H1 (cell line): ENCODE measurements around the gene TUT4. TPM values are rescaled to one million over a fixed set of nuclear protein-coding genes. Genes with fewer than 3 reads are reported as not detected.
A peak's percentile ranks its signal among the peaks of the same experiment; 100 is the strongest.

Experiments used
- ATF2 ChIP-seq: IDR thresholded peaks from 2 replicates; pipeline ENCODE4 v1.6.1; 2012; ENCODE audit warnings: low read length, inconsistent platforms
- CHD7 ChIP-seq: fragments of 300-600 bp; sonication (generic); IDR thresholded peaks from 2 replicates; pipeline ENCODE4 v1.7.1; 2012; ENCODE audit warnings: low read length, moderate library complexity, mild to moderate bottlenecking, inconsistent platforms; ENCODE audit not compliant: insufficient replicate concordance
- GABPA ChIP-seq: IDR thresholded peaks from 2 replicates; pipeline ENCODE4 v1.6.1; 2011; ENCODE audit warnings: mild to moderate bottlenecking, low read length, moderate library complexity, borderline replicate concordance; ENCODE audit not compliant: insufficient read depth
- HDAC6 ChIP-seq: IDR thresholded peaks from one replicate; pipeline ENCODE4 v1.7.1; 2012; ENCODE audit warnings: low read depth, mild to moderate bottlenecking, inconsistent platforms, low read length, moderate library complexity
- KDM1A ChIP-seq: fragments of 200-600, 300-600 bp; sonication (generic); IDR thresholded peaks from 2 replicates; pipeline ENCODE4 v1.7.1; 2016; ENCODE audit warnings: mild to moderate bottlenecking, low read length, borderline replicate concordance
- TAF1 ChIP-seq: IDR thresholded peaks from 2 replicates; pipeline ENCODE4 v1.6.1; 2011; ENCODE audit warnings: mild to moderate bottlenecking, low read depth, low read length
- TBP ChIP-seq: IDR thresholded peaks from 2 replicates; pipeline ENCODE4 v1.6.1; 2011; ENCODE audit warnings: low read depth, low read length, improper control_type of control experiment
- ZNF274 ChIP-seq: IDR thresholded peaks from 2 replicates; pipeline ENCODE4 v1.7.0; 2012; ENCODE audit warnings: low read length, borderline replicate concordance; ENCODE audit errors: extremely low read depth
- polyA plus RNA-seq, 7 experiments: library from polyadenylated mRNA; depleted of rRNA in 3 of 7; stranded (reverse) in 5 of 7; unstranded in 2 of 7; fragments of >200 nt in 5 of 7; fragments of 200-250 nt in 2 of 7; gene quantifications; 1 replicate in 5 of 7; 2 replicates in 1 of 7; 4 replicates in 1 of 7; pipeline versions ENCODE4 v1.2.1 to v1.2.3, GENCODE V29; 2011 to 2013; ENCODE audit warnings: missing spikeins in 2 of 7, mixed read lengths in 2 of 7
- total RNA-seq: library from RNA; stranded (reverse); fragmentation: NEBNext Ultra II Directional; extraction: Animal tissue kit (Norgen Biotek cat#: 25700); gene quantifications from 2 replicates; pipeline ENCODE4 v1.2.1, GENCODE V29; 2021

Gene TUT4
- total and polyA plus RNA-seq, 2 of the 8 experiments (the other 6 are each of a cell fraction or from before 2014, with no cell fraction given): 54.5 to 63.3 TPM

GRCh38 chr1:52601991-52602855, 49.3 kb upstream of the TUT4 start, which contains the start of gene GPX7 (continued):
- no peak for TF ChIP-seq CHD7
- TF ChIP-seq TBP: 0 out of 2 replicates have a peak, but pooled peaks have one; percentile 24
- no peak for TF ChIP-seq ZNF274
- TF ChIP-seq TAF1: peak; percentile 31; the same call in 1 of the 2 replicates
- peak; percentile 47; the same call in 1 of the 2 replicates for TF ChIP-seq GABPA
- no peak for TF ChIP-seq HDAC6
- no peak for TF ChIP-seq ATF2
- no peak for TF ChIP-seq KDM1A
